Neural cell (in vitro differentiated cells): ENCODE results near the gene DNAAF3. TPM values are rescaled to one million over a fixed set of nuclear protein-coding genes. Genes with fewer than 3 reads are reported as not detected.

Source experiments
- H2AFZ ChIP-seq: fragments of 200-600, 300-800 bp; sonication (generic), shearing (Covaris generic); 2 replicates; pipeline ENCODE4 v1.6.0; 2014; ENCODE audit warnings: low read depth, mild to moderate bottlenecking, antibody characterized with exemption, low read length, moderate library complexity
- H3F3A ChIP-seq: fragments of 200-600 bp; shearing (Covaris generic); 2 replicates; pipeline ENCODE4 v1.6.1; 2016; ENCODE audit warnings: mild to moderate bottlenecking, moderate library complexity, mixed read lengths, antibody characterized with exemption, low read length; ENCODE audit not compliant: insufficient read depth, poor library complexity, severe bottlenecking
- H3K27ac ChIP-seq: fragments of 200-600, 300-800 bp; sonication (generic), shearing (Covaris generic); 2 replicates; pipeline ENCODE4 v1.5.1; 2014; ENCODE audit warnings: mild to moderate bottlenecking, low read length, moderate library complexity
- H3K27me3 ChIP-seq: fragments of 300-800, 200-600 bp; sonication (generic), shearing (Covaris generic); 2 replicates; pipeline ENCODE4 v1.6.0; 2014; ENCODE audit warnings: mild to moderate bottlenecking, low read depth, low read length, moderate library complexity; ENCODE audit not compliant: insufficient read depth
- H3K36me3 ChIP-seq: fragments of 300-800, 200-600 bp; sonication (generic), shearing (Covaris generic); 2 replicates; pipeline ENCODE4 v1.5.1; 2014; ENCODE audit warnings: mild to moderate bottlenecking, antibody characterized with exemption, low read length, moderate library complexity; ENCODE audit not compliant: insufficient read depth
- H3K4me2 ChIP-seq: fragments of 300-800, 200-600 bp; sonication (generic), shearing (Covaris generic); 2 replicates; pipeline ENCODE4 v1.6.0; 2014; ENCODE audit warnings: mild to moderate bottlenecking, low read length
- H3K4me3 ChIP-seq: fragments of 300-800, 200-600 bp; sonication (generic), shearing (Covaris generic); 2 replicates; pipeline ENCODE4 v1.5.1; 2014; ENCODE audit warnings: mild to moderate bottlenecking, low read length, moderate library complexity
- H3K79me2 ChIP-seq: fragments of 200-600 bp; shearing (Covaris generic); replicated peaks from 2 replicates; pipeline ENCODE4 v1.6.0; 2014; ENCODE audit warnings: mild to moderate bottlenecking, low read length, moderate library complexity; ENCODE audit not compliant: insufficient read depth
- H3K9ac ChIP-seq: fragments of 300-800, 200-600 bp; sonication (generic), shearing (Covaris generic); 2 replicates; pipeline ENCODE4 v1.6.1; 2016; ENCODE audit warnings: mild to moderate bottlenecking, low read length, mixed read lengths
- H3K9me2 ChIP-seq: fragments of 200-600 bp; shearing (Covaris generic); 2 replicates; pipeline ENCODE4 v1.6.1; 2016; ENCODE audit warnings: mild to moderate bottlenecking, low read length, mixed read lengths; ENCODE audit not compliant: insufficient read depth
- H3K9me3 ChIP-seq: fragments of 200-600, 300-800 bp; sonication (generic), shearing (Covaris generic); 2 replicates; pipeline ENCODE4 v1.6.1; 2016; ENCODE audit warnings: mild to moderate bottlenecking, mixed run types, low read length, moderate library complexity, mixed read lengths
- H4K20me1 ChIP-seq: fragments of 200-600 bp; shearing (Covaris generic); 2 replicates; pipeline ENCODE4 v1.6.1; 2016; ENCODE audit warnings: mild to moderate bottlenecking, mixed run types; ENCODE audit not compliant: insufficient read depth
- CTCF ChIP-seq: fragments of 450-650 bp; IDR thresholded peaks from 2 replicates; pipeline ENCODE4 v1.5.1; 2014; ENCODE audit warnings: antibody characterized with exemption, mild to moderate bottlenecking, moderate library complexity; ENCODE audit not compliant: poor library complexity, severe bottlenecking
- EP300 ChIP-seq: fragments of 450-650 bp; conservative IDR thresholded peaks from 2 replicates; pipeline ENCODE4 v1.6.1; 2014; ENCODE audit warnings: antibody characterized with exemption, mild to moderate bottlenecking, moderate library complexity; ENCODE audit not compliant: poor library complexity, severe bottlenecking
- EZH2 ChIP-seq: fragments of 200-600, 300-800 bp; shearing (Covaris generic), sonication (generic); IDR thresholded peaks from 2 replicates; pipeline ENCODE4 v1.6.1; 2014; ENCODE audit warnings: antibody characterized with exemption, low read length, borderline replicate concordance, mild to moderate bottlenecking; ENCODE audit not compliant: insufficient read depth, poor library complexity, severe bottlenecking
- MXI1 ChIP-seq: fragments of 450-650 bp; conservative IDR thresholded peaks from 2 replicates; pipeline ENCODE4 v1.6.1; 2014; ENCODE audit warnings: antibody characterized with exemption, mild to moderate bottlenecking; ENCODE audit not compliant: poor library complexity, severe bottlenecking
- POLR2AphosphoS5 ChIP-seq: IDR thresholded peaks from 2 replicates; pipeline ENCODE4 v1.6.1; 2012
- RAD21 ChIP-seq: fragments of 450-650 bp; conservative IDR thresholded peaks from 2 replicates; pipeline ENCODE4 v1.6.1; 2014; ENCODE audit warnings: antibody characterized with exemption, mild to moderate bottlenecking, moderate library complexity
- REST ChIP-seq: IDR thresholded peaks from 2 replicates; pipeline ENCODE4 v1.6.1; 2012; ENCODE audit warnings: borderline replicate concordance
- SMC3 ChIP-seq: fragments of 450-650 bp; conservative IDR thresholded peaks from 2 replicates; pipeline ENCODE4 v1.6.1; 2014; ENCODE audit warnings: antibody characterized with exemption, mild to moderate bottlenecking, moderate library complexity; ENCODE audit not compliant: poor library complexity
- TAF1 ChIP-seq: IDR thresholded peaks from 2 replicates; pipeline ENCODE4 v1.6.1; 2012; ENCODE audit warnings: low read depth
- polyA plus RNA-seq: library from polyadenylated mRNA; depleted of rRNA; stranded (reverse); fragments of >200 nt; gene quantifications from 2 replicates; pipeline ENCODE4 v1.2.3, GENCODE V29; 2014

The DNAAF3 gene
- polyA plus RNA-seq, 1 donor from 2014 or later, result 0.38 TPM

GRCh38 chr19:55196803-55197202 is 30.4 kb upstream of the DNAAF3 start:
- H3K9me3 ChIP-seq, result no peaks in the 10 kb centered on the region
- no peaks in the 10 kb centered on the region for H3K36me3 ChIP-seq
- no peaks in the 10 kb centered on the region for H3K79me2 ChIP-seq
- no peaks in the 10 kb centered on the region for H4K20me1 ChIP-seq
- H3K4me3 ChIP-seq, result no peak overlapping the region
- H3K27ac ChIP-seq, result no peak overlapping the region
- H3K4me2 ChIP-seq, result no peak overlapping the region
- no peak overlapping the region for H3K9ac ChIP-seq
- H3K9me2 ChIP-seq, result no peaks in the 10 kb centered on the region
- TF ChIP-seq CTCF, result no peak
- no peaks in the 10 kb centered on the region for H3K27me3 ChIP-seq
- no peaks in the 10 kb centered on the region for H3F3A ChIP-seq
- no peak overlapping the region for H2AFZ ChIP-seq

GRCh38 chr19:55193481-55193880 is 27.1 kb upstream of the DNAAF3 start:
- H2AFZ ChIP-seq, result no peak overlapping the region
- H3K27me3 ChIP-seq, result no peaks in the 10 kb centered on the region
- H3K9me2 ChIP-seq, result no peaks in the 10 kb centered on the region
- H3K9ac ChIP-seq, result no peak overlapping the region
- TF ChIP-seq EZH2 (no peak), CTCF (no peak), TAF1 (no peak), EP300 (no peak)
- H3F3A ChIP-seq, result no peaks in the 10 kb centered on the region
- H3K4me3 ChIP-seq, result no peak overlapping the region
- H4K20me1 ChIP-seq, result no peaks in the 10 kb centered on the region
- no peaks in the 10 kb centered on the region for H3K9me3 ChIP-seq
- no peaks in the 10 kb centered on the region for H3K36me3 ChIP-seq
- no peaks in the 10 kb centered on the region for H3K79me2 ChIP-seq
- no peak overlapping the region for H3K27ac ChIP-seq
- H3K4me2 ChIP-seq, result no peak overlapping the region

GRCh38 chr19:55189403-55189835 is 23.0 kb upstream of the DNAAF3 start:
- Histone ChIP-seq H3K27ac (no peak overlapping the region), H3K9me2 (no peaks in the 10 kb centered on the region), H3K36me3 (no peaks in the 10 kb centered on the region), H3F3A (no peaks in the 10 kb centered on the region), H3K27me3 (peaks cover 5% of the 10 kb centered on the region), H3K79me2 (no peaks in the 10 kb centered on the region), H3K4me3 (no peak overlapping the region), H3K9me3 (no peaks in the 10 kb centered on the region), H3K4me2 (no peak overlapping the region), H3K9ac (no peak overlapping the region), H2AFZ (no peak overlapping the region), H4K20me1 (no peaks in the 10 kb centered on the region)
- no peak for TF ChIP-seq EZH2
- no peak for TF ChIP-seq POLR2AphosphoS5
- no peak for TF ChIP-seq MXI1
- no peak for TF ChIP-seq TAF1
- TF ChIP-seq REST, result no peak
- TF ChIP-seq RAD21, result no peak
- TF ChIP-seq CTCF, result no peak
- no peak for TF ChIP-seq SMC3
- no peak for TF ChIP-seq EP300
